ENCODE measurements around the gene NOP14. TPM values are rescaled to one million over a fixed set of nuclear protein-coding genes. Genes with fewer than 3 reads are reported as not detected.

Gene NOP14
- total RNA-seq, 1 experiment from 2014 or later: 33.6 TPM

- Histone ChIP-seq H3K27ac (no peak overlapping the region), H3K9me3 (ENCODE audit: insufficient read depth, low read depth) (no peaks in the 10 kb centered on the region), H3K36me3 (ENCODE audit: low read depth) (no peaks in the 10 kb centered on the region), H2AFZ (no peak overlapping the region), H3K9me2 (ENCODE audit: insufficient read depth) (no peaks in the 10 kb centered on the region), H3K4me1 (replicated peaks; ENCODE audit: insufficient read depth) (no peaks in the 10 kb centered on the region), H3K79me2 (ENCODE audit: low read depth) (no peaks in the 10 kb centered on the region), H3F3A (ENCODE audit: insufficient read depth, low read depth) (peaks cover 11% of the 10 kb centered on the region; the same call in 1 of the 2 replicates), H3K4me2 (no peak overlapping the region), H4K20me1 (ENCODE audit: insufficient read depth) (no peaks in the 10 kb centered on the region; the same call in 1 of the 2 replicates), H3K27me3 (ENCODE audit: insufficient read depth, low read depth) (no peaks in the 10 kb centered on the region), H3K4me3 (no peak overlapping the region)
- ChIA-PET POLR2A (ENCODE audit: unreplicated experiment) (no interaction called here), CTCF (no interaction called here)
- no TSS peak for BruUV-seq (replicated peaks)
- intact Hi-C loops (cut with micrococcal nuclease; ENCODE audit: unreplicated experiment): no loop called here
- TF ChIP-seq EZH2 (IDR thresholded peaks at IDR 0.05; ENCODE audit: low read depth) (no peak), CTCF (conservative IDR thresholded peaks at IDR 0.05) (no peak)
- no peak for DNase-seq
Measured at GRCh38 chr4:2927696-2928075, 35.5 kb downstream of the NOP14 start.

- Histone ChIP-seq H3F3A (ENCODE audit: insufficient read depth, low read depth) (peaks cover 11% of the 10 kb centered on the region; the same call in 1 of the 2 replicates), H3K4me2 (no peak overlapping the region), H3K4me3 (no peak overlapping the region), H3K27ac (no peak overlapping the region), H3K79me2 (ENCODE audit: low read depth) (no peaks in the 10 kb centered on the region), H4K20me1 (ENCODE audit: insufficient read depth) (no peaks in the 10 kb centered on the region; the same call in 1 of the 2 replicates), H3K9me3 (ENCODE audit: insufficient read depth, low read depth) (no peaks in the 10 kb centered on the region), H2AFZ (no peak overlapping the region), H3K27me3 (ENCODE audit: insufficient read depth, low read depth) (no peaks in the 10 kb centered on the region), H3K36me3 (ENCODE audit: low read depth) (no peaks in the 10 kb centered on the region), H3K4me1 (replicated peaks; ENCODE audit: insufficient read depth) (no peaks in the 10 kb centered on the region), H3K9me2 (ENCODE audit: insufficient read depth) (no peaks in the 10 kb centered on the region)
- BruUV-seq (replicated peaks): no TSS peak
- TF ChIP-seq EZH2 (IDR thresholded peaks at IDR 0.05; ENCODE audit: low read depth): no peak
- no peak for TF ChIP-seq CTCF (conservative IDR thresholded peaks at IDR 0.05)
- POLR2A ChIA-PET (ENCODE audit: unreplicated experiment): no interaction called here
- CTCF ChIA-PET: no interaction called here
- no peak for DNase-seq
- intact Hi-C loops (cut with micrococcal nuclease; ENCODE audit: unreplicated experiment): no loop called here
Measured at GRCh38 chr4:2927016-2927695, 36.0 kb downstream of the NOP14 start.

- BruUV-seq (replicated peaks): no TSS peak
- Histone ChIP-seq H2AFZ (no peak overlapping the region), H3K27me3 (ENCODE audit: insufficient read depth, low read depth) (no peaks in the 10 kb centered on the region), H3K79me2 (ENCODE audit: low read depth) (no peaks in the 10 kb centered on the region), H3K4me1 (replicated peaks; ENCODE audit: insufficient read depth) (no peaks in the 10 kb centered on the region), H3K36me3 (ENCODE audit: low read depth) (no peaks in the 10 kb centered on the region), H3F3A (ENCODE audit: insufficient read depth, low read depth) (peaks cover 11% of the 10 kb centered on the region; the same call in 1 of the 2 replicates), H3K4me3 (no peak overlapping the region), H4K20me1 (ENCODE audit: insufficient read depth) (no peaks in the 10 kb centered on the region; the same call in 1 of the 2 replicates), H3K27ac (no peak overlapping the region), H3K4me2 (no peak overlapping the region), H3K9me2 (ENCODE audit: insufficient read depth) (no peaks in the 10 kb centered on the region), H3K9me3 (ENCODE audit: insufficient read depth, low read depth) (no peaks in the 10 kb centered on the region)
- ChIA-PET POLR2A (ENCODE audit: unreplicated experiment) (no interaction called here), CTCF (no interaction called here)
- intact Hi-C loops (cut with micrococcal nuclease; ENCODE audit: unreplicated experiment): no loop called here
- no peak for TF ChIP-seq CTCF (conservative IDR thresholded peaks at IDR 0.05)
- no peak for TF ChIP-seq EZH2 (IDR thresholded peaks at IDR 0.05; ENCODE audit: low read depth)
- no peak for DNase-seq
Measured at GRCh38 chr4:2925931-2926860, 37.0 kb downstream of the NOP14 start.
